Measurements from ENCODE around the gene FOXP4. TPM values are rescaled to one million over a fixed set of nuclear protein-coding genes. Genes with fewer than 3 reads are reported as not detected.
A peak's percentile ranks its signal among the peaks of the same experiment; 100 is the strongest.

The FOXP4 gene
- total RNA-seq, 3 donors from 2014 or later (not counting 1 experiment from before 2014, with no cell fraction given) = 11.2 to 21.1 (median 14.7) TPM

GRCh38 chr6:41591859-41592502, 45.8 kb downstream of the FOXP4 start:
- Histone ChIP-seq H3K4me1 (ENCODE audit: control insufficient read depth, insufficient read depth, low read length) (no peaks in the 10 kb centered on the region), H3K27me3 (ENCODE audit: control insufficient read depth, insufficient read depth, low read length) (no peaks in the 10 kb centered on the region), H3K9me3 (ENCODE audit: control insufficient read depth, insufficient read depth, low read length) (no peaks in the 10 kb centered on the region), H3K36me3 (ENCODE audit: control insufficient read depth, insufficient read depth, low read length) (peaks cover 16% of the 10 kb centered on the region), H3K4me3 (ENCODE audit: low read length) (no peak overlapping the region), H3K27ac (ENCODE audit: low read length) (no peak overlapping the region)
- Mint-ChIP-seq H3K4me3 (no peak overlapping the region), H3K4me1 (peaks cover 5 to 7% of the 10 kb centered on the region in 2 donors), H3K27me3 (ENCODE audit: low read depth in 2 of 2) (no peaks in the 10 kb centered on the region), H3K36me3 (no peaks in the 10 kb centered on the region), H3K9me3 (no peaks in the 10 kb centered on the region), H3K27ac (no peak overlapping the region)
- 4% methylated on average over 7 of the region's 7 CpGs for WGBS (ENCODE audit: insufficient coverage)
- ATAC-seq (peak; percentile 75 to 95 (median 85)), DNase-seq (peak; percentile 71 to 85)
- intact Hi-C loops (cut with micrococcal nuclease) = loop anchor here (1.0 kb wide), 3 partner anchors 129 to 223 kb away; no protein-coding TSS in a partner anchor
- TF ChIP-seq CTCF (IDR thresholded peaks at IDR 0.05) = peak; percentile 89

GRCh38 chr6:41593406-41593805, 47.2 kb downstream of the FOXP4 start:
- Histone ChIP-seq H3K9me3 (ENCODE audit: control insufficient read depth, insufficient read depth, low read length) (no peaks in the 10 kb centered on the region), H3K27me3 (ENCODE audit: control insufficient read depth, insufficient read depth, low read length) (no peaks in the 10 kb centered on the region), H3K27ac (ENCODE audit: low read length) (no peak overlapping the region), H3K36me3 (ENCODE audit: control insufficient read depth, insufficient read depth, low read length) (peaks cover 16% of the 10 kb centered on the region), H3K4me1 (ENCODE audit: control insufficient read depth, insufficient read depth, low read length) (no peaks in the 10 kb centered on the region), H3K4me3 (ENCODE audit: low read length) (no peak overlapping the region)
- Mint-ChIP-seq H3K27ac (no peak overlapping the region), H3K36me3 (no peaks in the 10 kb centered on the region), H3K4me1 (peaks cover 5 to 7% of the 10 kb centered on the region in 2 donors), H3K4me3 (no peak overlapping the region), H3K9me3 (no peaks in the 10 kb centered on the region), H3K27me3 (ENCODE audit: low read depth in 2 of 2) (no peaks in the 10 kb centered on the region)
- ATAC-seq (no peak), DNase-seq (no peak)
- intact Hi-C loops (cut with micrococcal nuclease) = no loop called here
- 95% methylated on average over 24 of the region's 24 CpGs for WGBS (ENCODE audit: insufficient coverage)
- TF ChIP-seq CTCF (IDR thresholded peaks at IDR 0.05) = no peak

GRCh38 chr6:41593839-41594238, 47.7 kb downstream of the FOXP4 start:
- ATAC-seq (no peak), DNase-seq (no peak)
- H3K9me3 ChIP-seq (ENCODE audit: control insufficient read depth, insufficient read depth, low read length) = no peaks in the 10 kb centered on the region
- WGBS (ENCODE audit: insufficient coverage) = 96% methylated on average over 11 of the region's 11 CpGs
- no peak for TF ChIP-seq CTCF (IDR thresholded peaks at IDR 0.05)
- Mint-ChIP-seq H3K27me3 (ENCODE audit: low read depth in 2 of 2) (no peaks in the 10 kb centered on the region), H3K4me3 (no peak overlapping the region), H3K36me3 (no peaks in the 10 kb centered on the region), H3K4me1 (peaks cover 5 to 7% of the 10 kb centered on the region in 2 donors), H3K9me3 (no peaks in the 10 kb centered on the region), H3K27ac (no peak overlapping the region)
- no peaks in the 10 kb centered on the region for H3K27me3 ChIP-seq (ENCODE audit: control insufficient read depth, insufficient read depth, low read length)
- H3K36me3 ChIP-seq (ENCODE audit: control insufficient read depth, insufficient read depth, low read length) = peaks cover 14% of the 10 kb centered on the region
- no peaks in the 10 kb centered on the region for H3K4me1 ChIP-seq (ENCODE audit: control insufficient read depth, insufficient read depth, low read length)
- no peak overlapping the region for H3K27ac ChIP-seq (ENCODE audit: low read length)
- intact Hi-C loops (cut with micrococcal nuclease) = no loop called here
- no peak overlapping the region for H3K4me3 ChIP-seq (ENCODE audit: low read length)

- Histone ChIP-seq H3K36me3 (ENCODE audit: control insufficient read depth, insufficient read depth, low read length) (peaks cover 12% of the 10 kb centered on the region), H3K4me3 (ENCODE audit: low read length) (no peak overlapping the region), H3K27ac (ENCODE audit: low read length) (no peak overlapping the region), H3K27me3 (ENCODE audit: control insufficient read depth, insufficient read depth, low read length) (no peaks in the 10 kb centered on the region), H3K4me1 (ENCODE audit: control insufficient read depth, insufficient read depth, low read length) (no peaks in the 10 kb centered on the region), H3K9me3 (ENCODE audit: control insufficient read depth, insufficient read depth, low read length) (no peaks in the 10 kb centered on the region)
- Mint-ChIP-seq H3K27me3 (ENCODE audit: low read depth in 2 of 2) (no peaks in the 10 kb centered on the region), H3K27ac (no peak overlapping the region), H3K4me3 (no peak overlapping the region), H3K9me3 (no peaks in the 10 kb centered on the region), H3K36me3 (no peaks in the 10 kb centered on the region), H3K4me1 (peaks cover 5 to 7% of the 10 kb centered on the region in 2 donors)
- DNase-seq (no peak), ATAC-seq (no peak)
- 94% methylated on average over 5 of the region's 5 CpGs for WGBS (ENCODE audit: insufficient coverage)
- intact Hi-C loops (cut with micrococcal nuclease) = no loop called here
- no peak for TF ChIP-seq CTCF (IDR thresholded peaks at IDR 0.05)
Observed at GRCh38 chr6:41594326-41594725, 48.1 kb downstream of the FOXP4 start.
